Measurements from ENCODE around the gene RECK.
"Not testable (repeated sequence)": the region's sequence is repeated elsewhere in the genome, so short reads cannot be mapped to it uniquely, and the experiment has no call there.

RECK gene, protein sequence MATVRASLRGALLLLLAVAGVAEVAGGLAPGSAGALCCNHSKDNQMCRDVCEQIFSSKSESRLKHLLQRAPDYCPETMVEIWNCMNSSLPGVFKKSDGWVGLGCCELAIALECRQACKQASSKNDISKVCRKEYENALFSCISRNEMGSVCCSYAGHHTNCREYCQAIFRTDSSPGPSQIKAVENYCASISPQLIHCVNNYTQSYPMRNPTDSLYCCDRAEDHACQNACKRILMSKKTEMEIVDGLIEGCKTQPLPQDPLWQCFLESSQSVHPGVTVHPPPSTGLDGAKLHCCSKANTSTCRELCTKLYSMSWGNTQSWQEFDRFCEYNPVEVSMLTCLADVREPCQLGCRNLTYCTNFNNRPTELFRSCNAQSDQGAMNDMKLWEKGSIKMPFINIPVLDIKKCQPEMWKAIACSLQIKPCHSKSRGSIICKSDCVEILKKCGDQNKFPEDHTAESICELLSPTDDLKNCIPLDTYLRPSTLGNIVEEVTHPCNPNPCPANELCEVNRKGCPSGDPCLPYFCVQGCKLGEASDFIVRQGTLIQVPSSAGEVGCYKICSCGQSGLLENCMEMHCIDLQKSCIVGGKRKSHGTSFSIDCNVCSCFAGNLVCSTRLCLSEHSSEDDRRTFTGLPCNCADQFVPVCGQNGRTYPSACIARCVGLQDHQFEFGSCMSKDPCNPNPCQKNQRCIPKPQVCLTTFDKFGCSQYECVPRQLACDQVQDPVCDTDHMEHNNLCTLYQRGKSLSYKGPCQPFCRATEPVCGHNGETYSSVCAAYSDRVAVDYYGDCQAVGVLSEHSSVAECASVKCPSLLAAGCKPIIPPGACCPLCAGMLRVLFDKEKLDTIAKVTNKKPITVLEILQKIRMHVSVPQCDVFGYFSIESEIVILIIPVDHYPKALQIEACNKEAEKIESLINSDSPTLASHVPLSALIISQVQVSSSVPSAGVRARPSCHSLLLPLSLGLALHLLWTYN

DNA sequence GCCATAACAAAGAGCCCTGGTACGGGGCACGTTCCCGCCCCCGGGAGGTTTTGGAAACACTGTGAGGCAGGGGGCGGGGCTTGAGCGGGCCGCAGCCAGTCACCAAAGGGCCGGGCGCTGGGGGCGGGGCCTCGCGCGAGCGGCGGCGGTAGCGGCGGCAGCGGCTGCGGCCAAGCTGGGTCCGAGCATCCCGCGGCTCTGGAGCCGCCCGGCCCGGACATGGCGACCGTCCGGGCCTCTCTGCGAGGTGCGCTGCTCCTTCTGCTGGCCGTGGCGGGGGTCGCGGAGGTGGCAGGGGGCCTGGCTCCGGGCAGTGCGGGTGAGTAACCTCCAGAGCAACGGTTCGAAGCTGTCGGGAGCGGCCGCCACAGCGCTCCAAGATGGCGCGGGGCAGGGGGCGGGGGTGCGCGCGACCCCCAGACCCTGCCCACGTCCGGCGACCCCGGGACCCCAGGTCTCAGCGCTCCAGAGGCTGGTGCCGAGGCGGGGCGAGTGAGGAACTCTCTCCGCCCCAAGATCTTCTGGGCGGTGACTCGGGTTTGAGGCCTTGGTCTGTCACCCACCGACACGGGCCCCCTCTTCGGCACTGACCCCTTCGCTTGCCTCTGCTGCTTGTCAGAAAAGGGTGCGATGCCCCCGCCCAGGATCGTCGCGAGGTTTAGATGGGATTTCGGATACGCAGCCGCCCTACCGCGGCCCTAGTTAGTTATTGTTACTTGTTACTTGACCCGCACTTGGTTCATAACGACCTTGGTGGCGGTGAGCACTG is at the start of gene RECK:
RECK (plus strand) TSS at position 134 of the 769 bp plus-strand sequence; CDS start at position 220, 86 bp downstream.
- H3K4me3 ChIP-seq (ENCODE audit: low read depth, low read length) = peak within 1 kb of the TSS; percentile 78

DNA sequence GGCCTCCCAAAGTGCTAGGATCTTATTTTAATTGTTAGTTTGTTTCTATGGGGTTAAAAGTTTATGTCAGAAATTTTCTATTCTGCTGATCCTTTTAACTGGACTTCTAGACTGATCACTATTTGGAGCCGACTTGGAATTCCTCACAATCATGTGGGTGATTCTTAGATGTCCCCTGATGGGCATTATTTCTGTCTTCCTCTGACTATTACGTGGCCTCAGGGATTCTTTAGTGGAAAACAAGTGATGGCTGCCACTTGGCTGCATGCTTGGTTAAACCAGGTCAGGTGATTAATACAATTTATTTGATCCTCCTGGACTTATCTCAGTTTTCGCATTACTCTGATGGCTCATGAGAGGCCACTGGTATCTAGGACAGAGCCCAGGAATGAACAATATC is 46.6 kb upstream of the RECK start:
- H3K4me3 ChIP-seq (ENCODE audit: low read depth, low read length) = no peak overlapping the region

DNA sequence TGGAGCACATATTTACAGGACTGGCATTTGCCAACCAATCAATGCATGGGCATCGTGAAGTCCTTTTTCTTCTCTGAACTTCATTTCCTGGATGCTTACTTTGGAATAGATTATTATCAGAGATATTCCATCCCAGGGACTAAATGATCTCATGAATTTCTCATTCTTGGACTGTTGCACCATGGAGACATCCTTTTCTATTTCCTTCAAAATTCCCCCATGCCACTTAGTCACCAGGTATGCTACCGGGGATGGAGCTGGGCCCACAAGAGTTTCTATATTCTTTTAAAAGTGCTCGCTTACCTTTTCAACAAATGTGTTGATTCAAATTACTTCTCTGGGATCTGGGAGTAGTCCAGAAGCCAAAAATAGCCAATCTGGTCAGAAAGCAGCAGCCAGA is 43.6 kb upstream of the RECK start:
- H3K4me3 ChIP-seq (ENCODE audit: low read depth, low read length) = not testable (repeated sequence)

DNA sequence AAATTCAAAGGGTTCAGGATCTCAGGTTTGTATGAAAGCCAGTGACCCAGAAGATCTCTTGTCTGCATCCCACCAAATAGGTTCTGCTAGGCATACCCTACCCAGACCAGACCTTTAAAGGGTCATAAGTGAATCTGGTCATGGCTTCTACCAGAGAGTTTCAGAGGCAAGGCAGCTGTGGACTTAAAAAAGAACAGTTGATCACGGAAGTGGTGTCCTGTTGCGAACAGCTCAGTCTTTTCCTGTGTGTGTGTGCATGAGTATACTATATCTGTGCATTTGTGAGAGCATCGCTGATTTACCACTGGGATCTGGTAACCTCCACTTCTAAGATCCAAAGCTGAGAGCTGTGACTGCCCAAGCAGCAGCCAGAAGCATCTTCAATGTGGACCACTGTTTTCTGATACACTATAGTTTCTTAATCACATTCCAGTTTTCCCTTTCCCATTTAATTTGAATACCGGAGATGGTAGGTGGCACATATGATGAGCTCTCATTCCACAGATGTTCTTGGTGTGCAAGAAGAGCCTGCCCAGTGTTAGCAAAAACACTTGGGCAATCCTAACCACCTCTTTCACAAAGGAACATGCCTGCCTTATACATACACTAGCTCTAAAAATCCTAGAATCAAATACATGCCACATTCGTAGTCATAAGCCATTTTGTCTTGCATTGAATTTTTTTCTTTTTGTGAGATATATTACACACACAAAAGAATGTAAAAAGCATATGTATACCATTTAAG is 42.6 kb upstream of the RECK start:
- no peak overlapping the region for H3K4me3 ChIP-seq (ENCODE audit: low read depth, low read length)

DNA sequence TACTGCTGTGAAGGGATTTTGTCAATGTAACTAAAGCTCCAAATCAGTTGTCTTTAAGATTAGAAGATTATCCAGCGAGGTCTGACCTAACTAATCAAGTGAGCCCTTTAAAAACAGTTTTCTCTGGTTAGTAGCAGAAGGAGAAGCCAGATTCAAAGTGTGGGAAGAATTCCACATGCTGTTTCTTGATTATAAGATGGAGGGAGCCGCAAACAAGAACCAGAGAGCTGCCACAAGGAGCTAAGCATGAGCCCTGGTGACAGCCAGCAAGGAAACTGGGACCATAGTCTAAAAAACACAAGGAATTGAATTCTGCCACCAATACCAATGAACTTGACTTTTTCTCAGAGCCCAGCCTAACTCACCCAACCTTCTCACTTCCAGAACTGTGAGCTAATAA is 41.8 kb upstream of the RECK start:
- H3K4me3 ChIP-seq (ENCODE audit: low read depth, low read length) = no peak overlapping the region

DNA sequence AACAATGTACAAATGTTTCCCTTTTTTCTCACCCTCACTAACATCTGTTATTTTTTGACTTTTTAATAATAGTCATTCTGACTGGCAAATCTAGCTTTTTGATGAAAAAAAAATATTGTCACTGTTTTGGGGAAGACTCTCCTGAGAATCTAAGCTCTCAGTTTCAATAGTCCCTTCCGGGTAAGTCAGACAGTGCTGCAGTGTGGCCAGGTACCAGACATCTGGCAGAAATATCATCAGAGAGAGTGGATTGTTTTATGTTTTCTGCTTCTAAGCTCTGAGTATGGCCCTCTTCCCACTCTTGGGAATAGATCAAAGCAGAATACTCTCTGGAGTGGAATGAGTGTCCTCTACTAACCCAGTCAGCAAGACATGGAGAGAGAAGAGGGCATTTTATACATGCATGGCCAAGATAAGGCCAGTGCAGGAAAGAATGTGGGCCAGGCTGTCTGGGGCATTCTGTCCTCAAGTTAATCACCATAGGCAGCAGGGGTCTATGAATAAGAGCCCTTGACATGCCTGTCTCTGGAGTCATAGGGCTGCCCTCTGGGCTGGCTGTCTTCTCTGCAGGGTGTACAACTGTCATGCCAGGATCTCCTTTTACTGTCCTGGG is 40.2 kb upstream of the RECK start:
- H3K4me3 ChIP-seq (ENCODE audit: low read depth, low read length) = no peak overlapping the region

DNA sequence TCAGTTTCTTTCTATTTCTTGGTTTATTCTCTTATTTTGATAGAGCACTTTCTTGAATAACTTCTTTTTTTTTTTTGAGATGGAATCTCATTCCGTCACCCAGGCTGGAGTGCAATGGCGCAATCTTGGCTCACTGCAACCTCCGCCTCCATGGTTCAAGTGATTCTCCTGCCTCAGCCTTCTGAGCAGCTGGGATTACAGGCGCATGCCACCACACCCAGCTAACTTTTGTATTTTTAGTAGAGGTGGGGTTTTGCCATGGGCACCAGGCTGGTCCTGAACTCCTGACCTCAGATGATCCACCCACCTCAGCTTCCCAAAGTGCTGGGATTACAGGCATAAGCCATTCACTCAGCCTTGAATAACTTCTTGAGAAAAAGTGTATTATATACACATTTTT is 39.7 kb upstream of the RECK start:
- H3K4me3 ChIP-seq (ENCODE audit: low read depth, low read length) = not testable (repeated sequence)

DNA sequence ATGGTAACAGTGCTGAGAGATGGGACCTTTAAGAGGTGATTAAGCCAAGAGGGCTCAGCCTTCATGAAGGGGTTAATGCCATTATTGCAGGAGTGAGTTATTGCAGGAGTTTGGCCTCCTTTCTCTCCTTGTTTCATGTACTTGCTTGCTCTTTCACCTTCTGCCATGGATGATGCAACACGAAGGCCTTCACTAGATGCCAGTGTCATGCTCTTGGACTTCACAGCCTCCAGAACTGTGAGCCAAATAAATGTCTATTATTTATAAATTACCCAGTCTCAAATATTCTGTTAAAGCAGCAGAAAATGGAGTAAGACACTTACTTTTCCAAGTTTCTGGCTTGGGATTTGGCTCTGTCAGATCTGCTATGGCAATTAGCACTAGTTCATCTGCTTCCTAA is 38.4 kb upstream of the RECK start:
- no peak overlapping the region for H3K4me3 ChIP-seq (ENCODE audit: low read depth, low read length)

DNA sequence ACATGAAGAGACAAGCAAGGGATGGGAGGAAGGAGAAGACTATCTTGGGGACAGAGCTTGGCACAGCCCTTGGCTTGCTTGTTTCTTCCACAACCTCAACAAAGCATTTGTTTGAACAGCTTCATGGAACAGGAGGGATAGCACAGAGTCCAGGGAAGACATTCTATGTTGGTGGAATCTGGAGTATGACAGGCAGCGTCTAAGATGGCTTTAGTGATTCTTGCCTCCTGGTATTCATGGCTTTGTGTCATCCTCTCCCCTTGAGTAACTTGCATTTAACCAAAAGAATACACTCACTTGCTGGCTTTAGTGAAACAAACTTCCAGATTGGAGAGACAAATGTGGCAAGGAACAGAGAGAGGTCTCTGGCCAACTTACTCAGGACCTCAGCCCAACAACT is 30.8 kb upstream of the RECK start:
- H3K4me3 ChIP-seq (ENCODE audit: low read depth, low read length) = no peak overlapping the region

DNA sequence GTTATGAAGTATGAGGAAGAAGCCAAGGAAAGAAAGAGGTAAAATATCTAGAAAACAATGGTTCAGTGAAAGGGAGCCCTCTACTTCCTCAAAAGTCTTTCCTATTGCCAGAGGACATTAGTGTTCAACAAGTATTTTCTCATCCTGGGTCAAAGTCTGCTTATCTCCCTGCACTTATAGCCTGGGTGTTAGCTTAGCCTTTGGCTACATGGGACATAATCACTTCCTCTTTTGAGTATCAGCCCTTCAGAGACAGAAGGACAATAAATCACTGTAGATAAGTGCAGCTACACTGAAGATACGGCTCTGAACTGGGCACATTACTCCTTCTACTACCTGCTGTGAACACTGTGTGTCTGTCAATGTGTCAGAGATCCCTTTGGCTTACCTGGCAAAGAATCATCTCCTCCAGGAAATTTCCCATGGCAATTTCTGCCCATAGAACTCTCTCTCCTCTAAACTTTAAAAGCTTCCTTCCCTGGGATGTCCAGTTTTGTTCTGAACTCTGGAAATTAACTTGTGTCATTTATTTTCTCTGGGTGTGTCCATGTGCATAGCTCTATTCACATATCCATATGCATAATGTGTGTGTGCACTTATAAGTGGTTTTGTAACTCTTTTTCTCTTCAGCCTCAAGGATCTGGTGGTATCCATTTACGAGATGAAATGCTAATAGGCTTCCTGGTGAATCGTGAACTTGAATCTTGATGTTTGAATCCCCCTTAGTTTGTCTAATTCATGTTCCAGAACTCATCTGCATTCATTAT is 30.0 kb upstream of the RECK start:
- H3K4me3 ChIP-seq (ENCODE audit: low read depth, low read length) = no peak overlapping the region

DNA sequence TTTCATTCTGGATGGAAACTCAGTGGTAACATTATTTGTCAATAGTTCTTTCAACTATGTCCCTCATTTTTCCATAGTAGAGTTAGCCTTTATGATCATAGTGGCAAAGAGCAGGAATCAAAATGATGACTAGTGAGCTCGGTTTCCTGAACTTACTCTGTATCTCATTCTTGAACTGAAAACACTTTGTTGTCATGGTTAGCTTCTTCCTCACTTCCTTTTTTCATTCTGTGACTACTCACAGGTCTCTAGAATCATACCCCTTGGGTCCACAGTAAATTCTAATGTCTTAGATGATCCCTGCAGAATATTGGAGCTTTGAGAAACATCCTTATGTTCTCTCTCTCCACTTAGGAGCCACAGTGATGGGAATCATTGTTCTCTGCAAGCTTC is 29.4 kb upstream of the RECK start:
- no peak overlapping the region for H3K4me3 ChIP-seq (ENCODE audit: low read depth, low read length)

DNA sequence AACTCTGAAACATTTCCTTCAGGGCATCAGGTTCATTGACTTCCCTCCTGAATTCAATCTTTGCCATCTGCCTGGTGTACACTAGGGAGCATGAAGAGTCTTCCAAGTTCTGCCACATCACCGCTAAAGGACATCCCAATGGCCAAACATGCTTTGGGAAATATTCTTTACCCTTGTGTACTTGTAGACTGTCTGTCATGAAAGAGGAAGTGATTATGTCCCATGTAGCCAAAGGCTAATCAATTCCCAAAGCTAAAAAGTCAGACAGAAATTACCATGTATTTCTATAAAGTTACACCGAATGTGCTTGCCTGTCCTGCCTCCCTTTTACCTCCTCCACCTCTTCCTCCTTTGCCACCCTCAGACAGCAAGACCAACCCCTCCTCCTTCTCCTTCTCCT is 28.9 kb upstream of the RECK start:
- H3K4me3 ChIP-seq (ENCODE audit: low read depth, low read length) = no peak overlapping the region

DNA sequence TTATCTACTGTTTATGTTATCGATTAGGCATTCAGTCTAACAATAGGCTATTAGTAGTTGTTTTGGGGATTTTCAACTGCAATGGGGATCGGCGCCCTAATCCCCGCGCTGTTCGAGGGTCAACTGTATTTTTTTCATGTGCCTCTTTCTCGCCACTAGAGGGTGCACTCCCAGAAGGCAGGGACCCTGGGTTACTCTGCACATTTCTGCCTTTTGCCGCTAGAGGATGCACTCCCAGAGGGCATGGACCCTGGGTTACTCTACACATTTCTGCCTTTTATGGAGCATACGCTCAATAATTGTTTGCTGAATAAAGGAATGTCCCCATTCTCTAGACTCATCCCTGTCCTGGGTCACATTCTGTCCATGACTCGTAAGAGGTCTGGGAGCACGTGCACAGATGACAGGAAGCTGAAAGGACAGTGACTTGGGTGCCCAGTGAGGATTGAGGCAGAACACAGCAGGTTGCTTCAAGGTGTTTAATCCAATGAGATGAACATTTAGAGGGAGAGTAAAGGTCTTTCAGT is 27.9 kb upstream of the RECK start:
- H3K4me3 ChIP-seq (ENCODE audit: low read depth, low read length) = no peak overlapping the region

DNA sequence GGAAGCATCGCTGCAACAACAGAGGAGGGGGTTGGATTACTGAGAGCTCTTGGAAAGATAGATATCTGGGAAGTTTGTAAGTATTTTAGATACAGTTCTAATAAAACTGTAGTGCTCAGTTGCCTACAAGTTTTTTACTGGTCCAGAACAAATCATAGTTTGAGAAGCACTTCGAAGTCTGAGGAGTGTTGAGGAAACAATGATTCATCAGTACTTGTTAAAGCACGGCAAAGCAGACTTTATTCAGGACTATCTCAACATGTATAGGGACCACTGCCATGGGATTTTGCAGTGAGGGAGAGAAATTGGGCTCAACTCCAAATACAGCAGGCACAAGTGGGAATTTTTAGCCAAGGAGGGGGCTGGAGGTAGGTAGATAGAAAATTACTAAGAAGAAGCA is 25.3 kb upstream of the RECK start:
- no peak overlapping the region for H3K4me3 ChIP-seq (ENCODE audit: low read depth, low read length)

DNA sequence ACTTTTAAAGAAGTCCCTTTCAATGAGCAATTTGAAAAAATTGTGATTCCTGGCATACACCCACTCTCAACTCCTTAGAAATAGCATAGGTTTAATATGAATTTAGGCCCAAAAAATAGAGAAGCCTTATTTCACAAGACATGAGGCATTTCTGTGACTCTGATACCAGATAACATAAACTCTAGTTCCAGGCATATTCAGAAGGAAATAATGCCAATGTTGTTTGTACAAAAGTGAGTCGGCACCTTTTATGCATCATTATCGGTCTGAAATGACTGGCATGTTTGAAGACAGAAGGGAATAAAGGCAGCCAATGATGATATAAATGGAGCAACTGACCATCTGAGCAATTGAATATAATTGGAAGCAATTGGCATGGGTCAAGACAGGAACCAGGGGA is 19.4 kb upstream of the RECK start:
- H3K4me3 ChIP-seq (ENCODE audit: low read depth, low read length) = no peak overlapping the region

DNA sequence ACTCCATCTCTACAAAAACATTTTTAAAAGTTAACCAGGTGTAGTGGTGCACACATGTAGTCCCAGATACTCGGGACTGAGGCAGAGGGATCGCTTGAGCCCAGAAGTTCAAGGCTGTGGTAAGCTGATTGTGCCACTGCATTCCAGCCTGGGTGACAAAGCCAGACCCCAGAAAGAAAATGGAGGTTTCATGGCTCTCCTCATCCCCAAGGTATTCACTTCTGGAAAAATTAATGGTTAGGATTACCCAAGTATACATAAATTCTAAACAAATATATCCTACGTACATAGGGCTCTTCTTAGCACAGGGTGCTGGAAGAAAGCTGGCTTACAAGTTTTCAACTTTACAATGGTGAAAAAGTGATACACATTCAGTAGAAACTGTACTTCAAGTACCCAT is 18.6 kb upstream of the RECK start:
- H3K4me3 ChIP-seq (ENCODE audit: low read depth, low read length) = no peak overlapping the region

DNA sequence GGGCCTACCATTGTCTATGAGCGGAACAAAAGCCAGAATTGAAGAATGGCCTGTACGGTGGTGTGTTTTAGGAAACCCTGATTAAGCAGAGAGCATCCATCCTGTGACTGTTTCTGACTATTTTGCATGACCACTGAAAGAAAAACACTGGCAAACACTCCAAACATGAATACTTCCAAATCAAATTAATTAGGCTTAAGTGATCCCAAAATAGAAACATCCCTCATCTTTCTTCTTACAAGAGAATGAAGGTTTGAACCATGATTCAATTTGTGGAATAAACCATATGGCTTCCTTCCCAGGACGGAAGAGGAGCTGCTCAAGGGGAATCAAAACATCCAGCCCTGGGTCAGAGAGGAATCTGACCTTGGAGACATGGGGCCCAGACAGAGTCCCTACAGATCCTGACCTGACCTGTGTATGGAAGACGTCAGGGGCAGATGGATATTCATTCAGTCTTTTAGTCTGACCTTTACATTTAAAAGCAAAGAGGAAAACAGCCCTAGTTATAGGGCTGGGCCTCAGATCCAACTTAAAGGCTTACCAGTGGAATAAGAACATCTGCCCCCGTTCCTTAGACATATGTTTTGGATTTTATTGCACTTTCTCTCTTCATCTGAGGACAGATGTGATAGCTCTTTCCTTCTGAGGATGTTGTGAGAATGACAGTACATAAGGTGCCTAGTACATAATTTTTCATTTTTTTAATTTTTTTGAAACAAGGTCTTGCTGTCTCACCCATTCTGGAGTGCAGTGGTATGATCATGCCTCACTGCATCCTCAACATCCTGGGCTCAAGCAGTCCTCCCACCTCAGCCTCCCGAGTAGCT is 17.6 kb upstream of the RECK start:
- no peak overlapping the region for H3K4me3 ChIP-seq (ENCODE audit: low read depth, low read length)

DNA sequence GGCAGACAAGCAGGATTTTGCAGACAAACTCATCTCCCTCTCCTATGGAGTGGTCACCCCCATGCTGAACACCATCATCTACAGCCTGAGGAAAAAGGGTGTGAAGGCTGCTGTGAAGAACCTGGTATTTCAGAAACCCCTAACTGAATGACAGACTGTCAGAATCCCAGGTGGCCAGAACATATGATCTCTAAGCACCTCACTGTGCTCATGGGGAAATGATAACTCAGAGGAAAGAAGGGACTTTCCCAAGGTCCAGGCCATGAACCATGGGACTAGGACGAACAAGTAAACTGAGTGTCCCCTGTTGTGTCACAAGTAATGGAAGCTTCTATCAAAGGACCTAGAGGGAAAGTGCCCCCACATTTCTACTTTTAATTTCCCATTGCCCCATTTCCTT is 14.7 kb upstream of the RECK start:
- no peak overlapping the region for H3K4me3 ChIP-seq (ENCODE audit: low read depth, low read length)
